ENCODE results near the gene SCAPER.

DNA sequence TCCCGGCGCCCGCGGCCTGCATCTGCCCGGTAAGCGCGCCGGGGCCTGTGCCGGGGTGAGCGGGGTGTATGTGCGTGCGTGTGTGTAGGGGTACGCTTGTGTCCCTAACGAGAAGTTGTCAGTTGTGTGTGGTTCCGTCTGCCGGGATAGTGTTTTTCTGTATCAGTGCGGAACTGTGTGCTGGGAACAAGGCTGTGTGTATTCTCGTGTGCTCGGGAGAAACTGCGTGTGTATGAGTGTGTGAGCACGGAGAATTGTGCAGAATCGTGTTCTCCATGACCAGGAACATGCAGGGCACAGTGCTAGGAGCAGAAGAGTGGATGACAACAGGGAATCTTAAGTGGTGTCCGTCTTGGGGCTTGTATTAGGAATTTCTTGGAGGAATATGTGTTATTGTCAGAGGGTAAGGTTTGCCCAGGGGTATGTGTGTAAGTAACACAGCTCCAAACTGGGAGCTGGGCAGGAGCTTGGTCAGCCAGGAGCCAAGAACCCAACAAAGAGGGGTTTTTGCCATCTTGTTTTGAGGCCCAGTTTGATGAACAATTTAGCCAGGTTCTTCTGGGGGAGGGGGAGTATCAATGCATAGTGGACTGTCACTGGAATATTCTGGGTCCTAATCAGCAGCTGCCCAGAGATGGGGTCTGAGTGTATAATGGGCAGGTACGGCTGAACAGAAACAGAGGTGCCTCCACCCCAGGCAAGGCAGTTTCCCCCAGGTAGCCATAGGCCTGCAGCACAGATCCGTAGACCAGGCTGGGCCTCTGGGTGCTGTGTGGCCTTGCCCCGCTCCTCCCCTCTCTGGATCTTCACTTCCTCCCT, 566.4 kb downstream of the SCAPER start:
- TF ChIP-seq POLR2A (IDR thresholded peaks at IDR 0.05; ENCODE audit: low read length): no peak
- no peak for TF ChIP-seq MYC (IDR thresholded peaks at IDR 0.05; ENCODE audit: borderline replicate concordance, low read length)
- no peak for TF ChIP-seq NFE2L2 (conservative IDR thresholded peaks at IDR 0.05; ENCODE audit: low read length)
- no peak for TF ChIP-seq SREBF2 (IDR thresholded peaks at IDR 0.05)
- no peak for TF ChIP-seq CTCF (IDR thresholded peaks at IDR 0.05)

Data from A549 (cell line).